GM19395 (cell line): Measurements from ENCODE around the gene PPM1J.

Experiments
- ATAC-seq: cut with Tn5 transposase; IDR thresholded peaks from one replicate; pipeline ENCODE4 v1.9.1; 2021; ENCODE audit warnings: mild to moderate bottlenecking, moderate library complexity; ENCODE audit not compliant: unreplicated experiment

Gene PPM1J

GRCh38 chr1:112707221-112708001, 7.7 kb downstream of the PPM1J start:
- ATAC-seq = peak; percentile 62

GRCh38 chr1:112706505-112707220, 8.5 kb downstream of the PPM1J start, which contains the start of gene RHOC:
RHOC (minus strand) TSS chr1:112707127; CDS start chr1:112703799, 3,328 bp downstream.
- peak; percentile 62 for ATAC-seq

GRCh38 chr1:112704934-112705627, 10.1 kb downstream of the PPM1J start:
- ATAC-seq = peak; percentile 76

- ATAC-seq = peak; percentile 1
These were observed 10.7 kb downstream of the PPM1J start for GRCh38 chr1:112704391-112704933.

- no peak for ATAC-seq
These were observed 11.4 kb downstream of the PPM1J start for GRCh38 chr1:112703706-112704105.

- ATAC-seq = no peak
These were observed 12.5 kb downstream of the PPM1J start for GRCh38 chr1:112702420-112703261.

GRCh38 chr1:112702067-112702395, 13.1 kb downstream of the PPM1J start:
- no peak for ATAC-seq

- ATAC-seq = no peak
These were observed 13.7 kb downstream of the PPM1J start for GRCh38 chr1:112701227-112702066.

- peak; percentile 55 for ATAC-seq
These were observed 14.6 kb downstream of the PPM1J start for GRCh38 chr1:112700290-112701226.

GRCh38 chr1:112699425-112700144, 15.5 kb downstream of the PPM1J start:
- no peak for ATAC-seq

- ATAC-seq = no peak
These were observed 16.5 kb downstream of the PPM1J start for GRCh38 chr1:112698366-112699310.

- ATAC-seq = no peak
These were observed 17.3 kb downstream of the PPM1J start for GRCh38 chr1:112697781-112698201.

- ATAC-seq = no peak
These were observed 18.4 kb downstream of the PPM1J start for GRCh38 chr1:112696578-112697314.

GRCh38 chr1:112695276-112695675, 19.9 kb downstream of the PPM1J start:
- ATAC-seq = no peak

GRCh38 chr1:112694363-112694929, 20.7 kb downstream of the PPM1J start:
- ATAC-seq = no peak

- no peak for ATAC-seq
These were observed 21.3 kb downstream of the PPM1J start for GRCh38 chr1:112693821-112694220.
